Muscle layer of colon (tissue), 2 donors: Measurements from ENCODE around the gene ADAMTS20.

ENCODE experiments used
- H3K27ac ChIP-seq: one replicate; pipeline ENCODE4 v1.7.0; 2013; ENCODE audit warnings: low read depth, mild to moderate bottlenecking, low read length, moderate library complexity
- H3K27me3 ChIP-seq, 2 donors: one replicate each; pipeline ENCODE4 v1.7.0; 2013; ENCODE audit warnings: low read length in 2 of 2, mild to moderate bottlenecking in 2 of 2; ENCODE audit not compliant: insufficient read depth in 2 of 2, control insufficient read depth in 1 of 2
- H3K36me3 ChIP-seq: one replicate; pipeline ENCODE4 v1.7.0; 2013; ENCODE audit warnings: mild to moderate bottlenecking, low read length; ENCODE audit not compliant: insufficient read depth
- H3K4me1 ChIP-seq: one replicate; pipeline ENCODE4 v1.7.0; 2013; ENCODE audit warnings: mild to moderate bottlenecking, low read length; ENCODE audit not compliant: insufficient read depth
- H3K4me3 ChIP-seq, 2 donors: one replicate each; pipeline ENCODE4 v1.7.0; 2013; ENCODE audit warnings: low read length in 2 of 2, low read depth in 1 of 2, mild to moderate bottlenecking in 1 of 2, moderate library complexity in 1 of 2
- H3K9ac ChIP-seq: one replicate; pipeline ENCODE4 v1.7.0; 2013; ENCODE audit warnings: low read length
- H3K9me3 ChIP-seq: one replicate; pipeline ENCODE4 v1.7.0; 2013; ENCODE audit warnings: mild to moderate bottlenecking, low read length
- donor health status: abdominal sarcoma.
- donor health status: Adenocarcinoma of cecum.

The ADAMTS20 gene

DNA sequence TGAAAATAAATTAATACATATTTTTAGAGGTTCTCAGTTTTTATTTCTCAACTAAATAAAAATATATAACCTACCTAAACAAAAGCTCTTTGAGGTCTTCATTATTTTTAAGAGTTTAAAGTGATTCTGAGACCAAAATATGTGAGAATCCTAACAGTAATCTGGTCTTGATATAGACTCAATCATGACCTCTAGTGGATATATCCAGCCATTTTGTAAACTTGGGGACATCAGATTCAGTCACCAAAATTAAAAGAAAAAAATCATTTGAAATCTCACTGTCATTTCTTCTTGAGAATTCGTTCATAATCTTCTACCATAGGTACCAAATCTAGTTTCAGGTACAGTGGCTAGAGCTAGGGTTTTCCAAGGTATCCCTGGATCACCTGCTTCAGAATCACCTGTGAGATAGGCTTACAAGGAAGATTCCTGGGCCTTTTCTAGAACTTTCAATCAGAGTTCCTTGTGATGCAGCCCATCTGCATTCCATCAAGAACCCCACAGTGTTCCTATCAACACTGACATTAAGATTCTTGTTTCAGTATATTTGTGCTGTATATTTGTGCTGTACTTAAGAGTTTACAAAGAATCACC lies 214.9 kb downstream of the ADAMTS20 start:
- H3K27me3 ChIP-seq = no peaks in the 10 kb centered on the region

DNA sequence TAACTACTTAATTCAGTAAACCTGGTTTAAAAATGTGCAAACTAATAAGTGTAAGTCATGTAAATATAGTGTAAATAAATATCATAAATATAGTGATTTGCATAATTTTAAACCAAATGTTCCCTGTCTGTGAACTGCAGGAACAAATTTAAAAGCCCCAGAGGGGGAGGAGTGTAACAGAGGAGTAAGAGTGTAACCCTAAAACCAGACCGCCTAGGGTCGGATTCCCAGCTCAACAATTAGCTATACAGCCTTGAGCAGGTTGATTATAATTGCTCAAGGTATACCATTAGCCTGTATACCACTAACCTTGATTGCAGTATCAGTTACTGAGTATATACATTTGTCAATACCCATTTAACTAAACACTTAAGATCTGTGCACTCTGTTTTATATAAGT lies 218.4 kb downstream of the ADAMTS20 start:
- Histone ChIP-seq H3K4me3 (no peak overlapping the region), H3K4me1 (peaks cover 6% of the 10 kb centered on the region), H3K36me3 (no peaks in the 10 kb centered on the region), H3K27me3 (no peaks in the 10 kb centered on the region), H3K9me3 (no peaks in the 10 kb centered on the region), H3K9ac (no peak overlapping the region), H3K27ac (no peak overlapping the region)

More for the DNA sequence above, 214.9 kb downstream of the ADAMTS20 start:
- Histone ChIP-seq H3K9ac (no peak overlapping the region), H3K27ac (no peak overlapping the region), H3K4me1 (peaks cover 7% of the 10 kb centered on the region), H3K9me3 (no peaks in the 10 kb centered on the region), H3K4me3 (no peak overlapping the region), H3K36me3 (no peaks in the 10 kb centered on the region)

DNA sequence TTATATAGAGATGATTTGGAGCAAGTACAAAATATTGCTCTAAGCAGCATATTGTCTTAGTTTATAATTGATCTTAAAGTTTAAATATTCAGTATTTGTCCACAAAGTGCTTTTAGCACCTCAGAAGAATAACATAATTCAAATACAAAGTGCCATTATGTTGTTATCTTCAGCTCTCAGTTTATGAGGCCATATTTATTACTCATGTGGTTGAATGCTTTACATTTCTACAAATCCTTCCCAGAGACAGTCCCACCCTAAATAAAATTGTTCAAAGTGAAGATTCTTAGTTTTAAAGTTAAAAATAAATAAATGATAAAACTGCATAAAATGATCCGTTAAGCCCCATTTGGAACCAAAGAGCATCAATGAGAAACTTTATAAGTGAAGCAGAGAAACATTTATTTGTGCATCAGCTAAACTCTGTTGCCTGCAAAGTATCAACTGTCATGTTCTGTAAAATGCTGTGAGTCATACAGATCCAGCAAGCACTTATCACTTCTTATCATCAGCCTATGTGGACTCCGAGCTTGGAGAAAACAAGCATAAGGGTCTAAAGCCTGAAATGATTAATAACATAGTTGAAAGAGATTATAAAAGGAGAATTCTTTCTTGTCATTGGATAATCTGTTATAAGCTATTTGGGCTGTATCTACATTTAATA lies 218.9 kb downstream of the ADAMTS20 start:
- Histone ChIP-seq H3K4me1 (peaks cover under 1% of the 10 kb centered on the region), H3K27me3 (no peaks in the 10 kb centered on the region), H3K9me3 (no peaks in the 10 kb centered on the region), H3K4me3 (no peak overlapping the region), H3K27ac (no peak overlapping the region), H3K36me3 (no peaks in the 10 kb centered on the region), H3K9ac (no peak overlapping the region)

DNA sequence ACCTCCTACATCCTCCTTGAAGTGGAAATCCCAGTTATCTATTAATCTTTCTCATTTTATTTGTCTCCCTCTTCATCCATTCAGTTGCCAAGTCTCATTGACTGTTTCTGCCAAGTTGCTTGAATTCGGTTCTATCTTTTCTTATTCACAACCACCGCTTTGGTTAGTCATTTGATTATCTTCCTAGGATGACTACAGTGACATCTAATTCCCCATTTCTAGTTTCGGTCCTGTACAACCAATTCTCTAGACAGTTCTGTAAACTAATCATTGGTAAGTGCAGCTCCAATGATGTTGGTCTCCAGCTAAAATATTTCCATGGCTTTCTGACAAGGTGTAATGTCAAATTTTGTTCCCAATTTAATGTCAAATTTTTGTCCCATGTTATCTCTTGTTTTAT lies 220.1 kb downstream of the ADAMTS20 start:
- Histone ChIP-seq H3K4me1 (no peaks in the 10 kb centered on the region), H3K9ac (no peak overlapping the region), H3K9me3 (no peaks in the 10 kb centered on the region), H3K4me3 (no peak overlapping the region), H3K27ac (no peak overlapping the region), H3K36me3 (no peaks in the 10 kb centered on the region), H3K27me3 (no peaks in the 10 kb centered on the region)

DNA sequence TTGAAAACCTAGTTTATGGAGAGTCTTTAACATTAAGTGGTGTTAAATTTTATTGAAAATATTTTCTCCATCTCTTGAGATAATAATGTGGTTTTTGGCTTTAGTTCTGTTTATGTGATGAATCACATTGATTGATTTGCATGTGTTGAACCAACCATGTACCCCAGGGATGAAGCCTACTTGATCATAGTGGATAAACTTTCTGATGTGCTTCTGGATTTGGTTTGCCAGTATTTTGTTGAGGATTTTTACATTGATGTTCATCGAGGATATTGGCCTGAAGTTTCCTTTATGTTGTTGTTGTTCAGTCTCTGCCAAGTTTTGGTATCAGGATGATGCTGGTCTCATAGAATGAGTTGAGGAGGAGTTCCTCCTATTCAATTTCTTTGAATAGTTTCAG lies 222.6 kb downstream of the ADAMTS20 start:
- Histone ChIP-seq H3K9me3 (no peaks in the 10 kb centered on the region), H3K27me3 (no peaks in the 10 kb centered on the region), H3K36me3 (no peaks in the 10 kb centered on the region), H3K9ac (no peak overlapping the region), H3K4me3 (no peak overlapping the region), H3K27ac (no peak overlapping the region), H3K4me1 (no peaks in the 10 kb centered on the region)

DNA sequence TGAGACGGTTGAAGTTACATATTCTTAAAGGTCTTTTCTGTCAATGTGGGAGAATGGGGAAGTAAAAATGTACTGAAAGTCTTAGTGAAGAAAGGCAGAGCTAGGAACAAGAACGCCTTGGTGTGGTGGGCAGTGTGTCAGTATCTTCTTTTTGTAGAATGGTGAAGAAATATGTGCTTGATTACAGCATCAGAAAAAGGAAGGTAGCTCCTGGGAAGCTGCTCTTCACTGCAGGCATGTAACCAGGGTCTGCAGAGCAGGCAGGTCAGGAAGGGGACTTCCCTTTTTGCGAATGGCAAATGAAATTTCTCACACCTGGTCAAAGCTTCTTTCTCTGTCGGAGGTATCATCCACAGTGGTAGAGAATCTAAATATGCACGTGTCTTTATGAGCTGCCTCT lies 226.2 kb downstream of the ADAMTS20 start:
- Histone ChIP-seq H3K36me3 (no peaks in the 10 kb centered on the region), H3K4me1 (no peaks in the 10 kb centered on the region), H3K4me3 (no peak overlapping the region), H3K9ac (no peak overlapping the region), H3K27me3 (no peaks in the 10 kb centered on the region), H3K9me3 (no peaks in the 10 kb centered on the region), H3K27ac (no peak overlapping the region)

DNA sequence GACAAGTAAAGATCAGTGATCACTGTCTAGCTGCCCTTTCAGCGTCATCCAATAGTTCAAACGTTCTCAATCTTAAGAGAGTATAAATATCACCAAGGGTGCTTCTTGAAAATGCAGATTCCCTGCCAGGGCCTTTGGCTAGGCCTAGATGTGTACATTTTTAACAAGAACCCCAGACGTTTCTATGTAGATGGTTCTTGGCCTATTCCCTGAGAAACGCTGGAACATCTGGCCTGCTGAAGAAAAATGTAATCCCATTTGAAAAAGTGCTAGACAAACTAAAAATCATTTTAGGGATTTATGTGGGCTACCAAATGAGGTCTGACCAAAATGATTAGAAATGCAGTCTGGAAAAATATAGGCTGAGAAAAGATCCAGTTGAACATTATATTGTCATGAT lies 231.7 kb downstream of the ADAMTS20 start:
- Histone ChIP-seq H3K9me3 (no peaks in the 10 kb centered on the region), H3K36me3 (no peaks in the 10 kb centered on the region), H3K27ac (no peak overlapping the region), H3K4me3 (no peak overlapping the region), H3K27me3 (no peaks in the 10 kb centered on the region), H3K9ac (no peak overlapping the region), H3K4me1 (no peaks in the 10 kb centered on the region)

DNA sequence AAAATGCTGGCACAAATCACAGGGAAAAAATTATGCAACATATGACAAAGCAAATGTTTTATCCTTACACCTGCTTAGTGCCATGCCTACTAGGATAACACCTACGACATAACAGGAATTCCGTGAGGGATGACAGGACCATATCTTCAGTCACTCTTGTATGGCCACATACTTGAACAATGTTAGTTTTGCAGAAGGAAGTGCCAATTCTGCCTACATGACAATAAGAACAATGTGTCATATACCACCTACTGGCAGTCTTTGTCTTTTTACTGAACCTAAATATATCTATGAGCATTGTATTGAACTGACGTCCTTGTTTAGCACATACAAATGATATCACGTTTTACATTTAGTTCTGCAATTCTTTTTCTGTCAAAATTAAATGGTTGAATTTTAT lies 234.0 kb downstream of the ADAMTS20 start:
- no peak overlapping the region for H3K4me3 ChIP-seq
- H3K27ac ChIP-seq = no peak overlapping the region
- no peaks in the 10 kb centered on the region for H3K4me1 ChIP-seq
- no peaks in the 10 kb centered on the region for H3K36me3 ChIP-seq
- H3K9me3 ChIP-seq = no peaks in the 10 kb centered on the region
- H3K9ac ChIP-seq = no peak overlapping the region
- H3K27me3 ChIP-seq = no peaks in the 10 kb centered on the region

DNA sequence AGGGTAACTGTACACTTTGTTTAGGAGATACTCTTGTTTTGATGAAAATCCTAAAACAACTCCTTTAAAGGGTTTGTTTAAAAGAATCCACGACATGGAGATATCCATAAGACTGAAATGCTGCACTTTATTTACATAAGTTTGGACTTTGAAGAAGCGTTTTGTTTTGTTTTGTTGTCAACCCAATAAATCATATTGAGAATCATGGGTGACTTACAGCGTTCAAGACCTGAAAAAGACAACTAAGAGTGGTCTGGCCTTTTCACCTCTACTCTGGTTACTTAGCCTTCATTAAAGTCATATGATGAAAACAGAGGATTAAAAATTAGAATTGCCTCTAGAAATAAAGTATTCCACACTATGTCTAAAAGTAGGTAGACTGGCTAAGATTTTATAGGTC lies 234.8 kb downstream of the ADAMTS20 start:
- Histone ChIP-seq H3K27me3 (no peaks in the 10 kb centered on the region), H3K4me3 (no peak overlapping the region)

DNA sequence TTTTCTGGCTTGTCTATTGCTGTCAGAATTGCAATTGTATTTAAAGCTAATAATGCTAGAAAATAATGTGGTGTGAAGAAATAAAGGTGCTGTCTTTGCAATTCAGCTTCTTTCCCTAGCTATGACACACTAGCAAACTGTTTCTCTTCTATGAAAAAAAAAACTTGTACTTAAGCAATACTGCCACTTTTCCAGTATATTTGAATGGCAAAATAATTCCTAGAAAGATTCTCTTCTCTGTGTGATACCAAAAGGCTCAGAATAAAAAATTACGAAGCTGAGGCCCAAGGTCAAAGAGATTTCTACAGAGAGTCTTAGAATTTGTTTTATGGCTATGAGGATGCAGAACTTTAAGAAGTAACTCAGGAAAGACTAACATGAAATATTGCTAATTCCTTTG lies 235.5 kb downstream of the ADAMTS20 start:
- no peak overlapping the region for H3K27ac ChIP-seq
- no peak overlapping the region for H3K9ac ChIP-seq
- H3K9me3 ChIP-seq = no peaks in the 10 kb centered on the region
- H3K36me3 ChIP-seq = no peaks in the 10 kb centered on the region
- H3K27me3 ChIP-seq = no peaks in the 10 kb centered on the region
- no peaks in the 10 kb centered on the region for H3K4me1 ChIP-seq
- no peak overlapping the region for H3K4me3 ChIP-seq

More for the DNA sequence above, 234.8 kb downstream of the ADAMTS20 start:
- H3K36me3 ChIP-seq = no peaks in the 10 kb centered on the region
- H3K4me1 ChIP-seq = no peaks in the 10 kb centered on the region
- no peak overlapping the region for H3K27ac ChIP-seq
- H3K9me3 ChIP-seq = no peaks in the 10 kb centered on the region
- H3K9ac ChIP-seq = no peak overlapping the region

DNA sequence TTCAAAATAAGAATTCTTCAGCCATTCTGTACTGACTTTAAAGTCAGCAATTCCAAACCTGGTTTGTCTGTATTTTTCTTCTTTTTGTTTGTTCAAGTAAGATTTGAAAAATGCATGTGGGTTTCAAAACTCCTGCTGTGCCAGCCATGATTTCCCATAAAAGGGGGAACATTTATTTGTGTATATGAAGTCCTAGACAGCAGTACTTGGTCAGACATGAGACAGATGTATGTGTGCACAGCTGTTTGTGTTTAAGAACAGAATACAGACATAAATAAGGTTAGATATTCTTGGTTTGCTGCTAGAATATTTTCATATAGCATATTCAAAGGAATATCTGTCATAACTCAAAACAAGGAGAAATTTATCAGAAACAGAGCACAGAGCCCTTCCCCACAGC lies 236.0 kb downstream of the ADAMTS20 start:
- Histone ChIP-seq H3K36me3 (no peaks in the 10 kb centered on the region), H3K27ac (no peak overlapping the region), H3K27me3 (no peaks in the 10 kb centered on the region), H3K9ac (no peak overlapping the region), H3K4me1 (no peaks in the 10 kb centered on the region), H3K4me3 (no peak overlapping the region), H3K9me3 (no peaks in the 10 kb centered on the region)

DNA sequence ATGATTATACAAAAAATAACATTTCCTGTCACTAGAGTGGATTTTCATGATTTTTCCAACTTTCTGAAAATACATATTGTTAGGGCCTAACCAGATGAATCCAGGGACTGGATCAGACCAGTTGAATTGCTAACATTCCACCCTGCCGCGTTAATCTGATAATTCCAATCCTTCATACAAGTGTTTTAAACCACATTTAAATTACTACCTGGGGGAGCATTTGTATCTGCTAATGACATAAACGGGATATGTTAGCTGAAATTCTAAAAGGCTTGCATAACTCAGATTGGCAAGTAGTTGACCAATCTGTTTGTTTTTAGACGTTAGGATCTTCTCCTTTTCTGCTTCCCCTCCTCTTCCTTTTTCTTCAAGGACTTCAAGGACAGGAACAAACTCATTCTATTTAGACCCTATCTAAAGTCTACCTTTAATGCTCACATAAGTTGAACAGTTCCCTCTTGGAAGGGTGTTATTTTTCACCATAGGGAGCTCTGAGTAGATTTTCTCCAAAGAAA lies 239.0 kb downstream of the ADAMTS20 start:
- Histone ChIP-seq H3K4me1 (no peaks in the 10 kb centered on the region), H3K9me3 (no peaks in the 10 kb centered on the region), H3K27ac (no peak overlapping the region), H3K4me3 (no peak overlapping the region), H3K27me3 (no peaks in the 10 kb centered on the region), H3K36me3 (no peaks in the 10 kb centered on the region), H3K9ac (no peak overlapping the region)
